CD4-positive, alpha-beta T cell treated with Interleukin-17A for 1 hour (primary cell): ENCODE results near the gene PDE4D.
A peak's percentile ranks its signal among the peaks of the same experiment; 100 is the strongest.

ENCODE experiments used
- DNase-seq: peaks from one replicate; pipeline ENCODE4 v3.0.0-alpha.2; 2020

PDE4D gene

GRCh38 chr5:59731809-59732208 lies 161.7 kb downstream of the PDE4D start:
- no peak for DNase-seq

- DNase-seq, result no peak
These were observed 163.7 kb downstream of the PDE4D start for GRCh38 chr5:59729820-59730219.

- DNase-seq, result no peak
These were observed 164.2 kb downstream of the PDE4D start for GRCh38 chr5:59729357-59729756.

GRCh38 chr5:59728356-59728755 lies 165.2 kb downstream of the PDE4D start:
- DNase-seq, result no peak

GRCh38 chr5:59727186-59727585 lies 166.3 kb downstream of the PDE4D start:
- DNase-seq, result no peak

- DNase-seq, result no peak
These were observed 168.1 kb downstream of the PDE4D start for GRCh38 chr5:59725392-59725767.

- no peak for DNase-seq
These were observed 168.8 kb downstream of the PDE4D start for GRCh38 chr5:59724482-59725391.

- DNase-seq, result no peak
These were observed 170.7 kb downstream of the PDE4D start for GRCh38 chr5:59722874-59723273.

GRCh38 chr5:59721741-59722140 lies 171.8 kb downstream of the PDE4D start:
- no peak for DNase-seq

- DNase-seq, result no peak
These were observed 173.5 kb downstream of the PDE4D start for GRCh38 chr5:59720063-59720462.

GRCh38 chr5:59716966-59717500 lies 176.5 kb downstream of the PDE4D start:
- no peak for DNase-seq

GRCh38 chr5:59716029-59716428 lies 177.5 kb downstream of the PDE4D start:
- DNase-seq, result no peak

- DNase-seq, result no peak
These were observed 178.3 kb downstream of the PDE4D start for GRCh38 chr5:59715228-59715627.

GRCh38 chr5:59713498-59713844 lies 180.1 kb downstream of the PDE4D start:
- DNase-seq, result no peak

GRCh38 chr5:59712836-59713497 lies 180.6 kb downstream of the PDE4D start:
- DNase-seq, result peak; percentile 20

- DNase-seq, result no peak
These were observed 182.2 kb downstream of the PDE4D start for GRCh38 chr5:59711310-59711709.

- no peak for DNase-seq
These were observed 183.7 kb downstream of the PDE4D start for GRCh38 chr5:59709846-59710245.

- DNase-seq, result no peak
These were observed 184.1 kb downstream of the PDE4D start for GRCh38 chr5:59709346-59709821.

- DNase-seq, result no peak
These were observed 188.6 kb downstream of the PDE4D start for GRCh38 chr5:59704936-59705335.

GRCh38 chr5:59703789-59704188 lies 189.7 kb downstream of the PDE4D start:
- no peak for DNase-seq

- no peak for DNase-seq
These were observed 195.0 kb downstream of the PDE4D start for GRCh38 chr5:59698207-59699178.

GRCh38 chr5:59694411-59694810 lies 199.1 kb downstream of the PDE4D start:
- no peak for DNase-seq
